ENCODE results near the gene NR2C2. TPM values are rescaled to one million over a fixed set of nuclear protein-coding genes. Genes with fewer than 3 reads are reported as not detected.

Gene NR2C2
- total RNA-seq, 2 donors from 2014 or later: 43.5 to 79.1 TPM

DNA sequence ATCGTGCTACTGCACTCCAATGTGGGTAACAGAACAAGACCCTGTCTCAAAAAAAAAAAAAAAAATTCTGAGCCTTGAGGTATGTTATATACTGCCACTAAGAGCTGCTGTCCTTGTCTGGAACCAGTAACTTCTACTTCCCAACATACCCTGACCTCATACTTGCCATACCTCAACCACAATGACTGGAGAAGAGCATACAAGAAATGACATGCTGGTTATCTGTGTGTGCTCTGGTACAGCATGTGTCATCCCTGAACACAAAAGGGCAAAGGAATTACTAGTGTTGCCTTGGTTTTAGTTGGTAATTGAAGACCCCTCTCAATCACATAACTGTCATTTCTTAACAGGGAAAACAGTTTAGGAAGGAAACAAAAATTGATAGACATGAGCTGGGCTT, 63.3 kb downstream of the NR2C2 start:
- peaks cover 14% of the 10 kb centered on the region for H3K36me3 ChIP-seq
- H3K27me3 ChIP-seq (replicated peaks; ENCODE audit: insufficient read depth): no peaks in the 10 kb centered on the region
- DNase-seq (ENCODE audit: low spot score): no peak
- H3K4me3 ChIP-seq: no peak overlapping the region
- H3K27ac ChIP-seq: no peak overlapping the region
- no peaks in the 10 kb centered on the region for H3K9me3 ChIP-seq
- TF ChIP-seq, protein P1, sequence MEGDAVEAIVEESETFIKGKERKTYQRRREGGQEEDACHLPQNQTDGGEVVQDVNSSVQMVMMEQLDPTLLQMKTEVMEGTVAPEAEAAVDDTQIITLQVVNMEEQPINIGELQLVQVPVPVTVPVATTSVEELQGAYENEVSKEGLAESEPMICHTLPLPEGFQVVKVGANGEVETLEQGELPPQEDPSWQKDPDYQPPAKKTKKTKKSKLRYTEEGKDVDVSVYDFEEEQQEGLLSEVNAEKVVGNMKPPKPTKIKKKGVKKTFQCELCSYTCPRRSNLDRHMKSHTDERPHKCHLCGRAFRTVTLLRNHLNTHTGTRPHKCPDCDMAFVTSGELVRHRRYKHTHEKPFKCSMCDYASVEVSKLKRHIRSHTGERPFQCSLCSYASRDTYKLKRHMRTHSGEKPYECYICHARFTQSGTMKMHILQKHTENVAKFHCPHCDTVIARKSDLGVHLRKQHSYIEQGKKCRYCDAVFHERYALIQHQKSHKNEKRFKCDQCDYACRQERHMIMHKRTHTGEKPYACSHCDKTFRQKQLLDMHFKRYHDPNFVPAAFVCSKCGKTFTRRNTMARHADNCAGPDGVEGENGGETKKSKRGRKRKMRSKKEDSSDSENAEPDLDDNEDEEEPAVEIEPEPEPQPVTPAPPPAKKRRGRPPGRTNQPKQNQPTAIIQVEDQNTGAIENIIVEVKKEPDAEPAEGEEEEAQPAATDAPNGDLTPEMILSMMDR (IDR thresholded peaks at IDR 0.05): no peak
- no peaks in the 10 kb centered on the region for H3K4me1 ChIP-seq (ENCODE audit: control insufficient read depth in 1 of 2, low read depth in 2 of 2)
- ATAC-seq (ENCODE audit: insufficient number of reproducible peaks, low FRiP score, low read depth): no peak

DNA sequence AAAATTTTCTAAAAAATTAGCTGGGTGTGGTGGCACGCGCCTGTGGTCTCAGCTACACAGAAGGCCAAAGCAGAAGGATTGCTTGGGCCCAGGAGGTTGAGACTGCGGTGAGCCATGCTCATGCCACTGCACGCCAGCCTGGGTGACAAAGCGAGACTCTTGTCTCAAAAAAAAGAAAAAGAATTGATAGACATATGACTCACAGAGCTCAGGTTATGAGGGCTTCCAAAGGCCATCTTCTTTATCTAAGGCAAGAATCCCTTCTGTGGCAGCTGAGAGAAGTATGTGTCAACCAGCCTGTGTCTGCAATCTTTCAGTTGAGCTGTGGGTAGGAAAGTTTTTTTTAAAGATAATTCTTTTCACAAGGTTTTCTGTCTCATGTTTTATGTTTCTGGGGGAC, 63.8 kb downstream of the NR2C2 start:
- TF ChIP-seq, protein P1 (IDR thresholded peaks at IDR 0.05): no peak
- ATAC-seq (ENCODE audit: insufficient number of reproducible peaks, low FRiP score, low read depth) (no peak), DNase-seq (ENCODE audit: low spot score) (no peak)
- H3K27ac ChIP-seq: no peak overlapping the region
- H3K9me3 ChIP-seq: no peaks in the 10 kb centered on the region
- H3K4me3 ChIP-seq: no peak overlapping the region
- no peaks in the 10 kb centered on the region for H3K27me3 ChIP-seq (replicated peaks; ENCODE audit: insufficient read depth)
- H3K4me1 ChIP-seq (ENCODE audit: control insufficient read depth in 1 of 2, low read depth in 2 of 2): no peaks in the 10 kb centered on the region
- H3K36me3 ChIP-seq: peaks cover 18% of the 10 kb centered on the region

DNA sequence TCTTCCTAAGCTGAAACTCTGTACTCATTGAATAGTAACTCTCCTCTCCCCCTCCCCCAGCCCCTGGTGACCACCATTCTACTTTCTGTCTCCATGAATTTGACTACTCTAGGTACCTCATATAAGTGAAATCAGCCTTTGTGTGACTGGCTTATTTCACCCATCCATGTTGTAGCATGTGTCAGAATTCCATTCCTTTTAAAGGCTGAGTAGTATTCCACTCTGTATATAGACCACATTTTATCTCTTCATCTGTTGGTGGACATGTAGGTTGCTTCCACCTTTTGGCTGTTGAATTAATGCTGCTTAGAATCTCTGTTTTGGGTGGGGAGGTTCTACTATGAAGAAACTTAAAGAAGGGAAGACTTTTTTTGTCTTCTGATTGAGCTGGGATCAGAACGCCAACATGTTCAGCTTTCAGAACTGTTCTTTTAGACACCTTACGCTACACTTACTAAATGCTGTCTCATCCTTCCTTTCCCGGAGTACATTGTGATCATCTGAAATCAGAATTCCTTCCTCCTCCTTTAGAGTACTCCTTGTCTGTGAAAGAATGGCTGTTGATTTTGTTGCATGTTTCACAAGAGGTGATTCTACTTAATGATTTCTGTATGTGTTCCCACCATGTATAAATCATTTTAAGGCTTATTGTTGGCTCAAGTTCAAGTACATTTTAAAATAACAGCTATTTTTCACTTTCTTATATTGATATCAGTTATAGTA, 67.4 kb downstream of the NR2C2 start:
- peaks cover 37% of the 10 kb centered on the region for H3K36me3 ChIP-seq
- H3K27me3 ChIP-seq (replicated peaks; ENCODE audit: insufficient read depth): no peaks in the 10 kb centered on the region
- H3K9me3 ChIP-seq: no peaks in the 10 kb centered on the region
- ATAC-seq (ENCODE audit: insufficient number of reproducible peaks, low FRiP score, low read depth) (no peak), DNase-seq (ENCODE audit: low spot score) (no peak)
- TF ChIP-seq, protein P1 (IDR thresholded peaks at IDR 0.05): no peak
- no peak overlapping the region for H3K4me3 ChIP-seq
- no peak overlapping the region for H3K27ac ChIP-seq
- H3K4me1 ChIP-seq (ENCODE audit: control insufficient read depth in 1 of 2, low read depth in 2 of 2): no peaks in the 10 kb centered on the region

DNA sequence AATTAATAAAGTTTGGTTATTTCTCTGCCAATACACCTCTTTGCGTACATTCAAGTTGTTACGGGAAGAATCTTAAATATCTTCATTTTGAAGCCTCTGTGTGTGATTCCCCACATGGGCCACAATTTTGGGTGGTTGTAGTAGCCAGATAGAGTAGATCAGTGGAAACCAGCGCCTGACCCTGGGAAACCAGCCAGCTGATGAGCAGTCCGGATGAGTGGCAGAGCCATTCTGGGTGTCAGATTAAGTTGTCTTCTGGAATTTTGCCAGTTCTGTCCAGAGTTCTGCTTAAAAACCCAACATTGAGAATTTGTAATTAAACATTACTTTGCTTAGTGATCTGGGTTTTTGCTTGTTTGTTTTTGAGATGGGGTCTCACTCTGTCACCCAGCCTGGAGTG, 68.1 kb downstream of the NR2C2 start:
- peaks cover 43% of the 10 kb centered on the region for H3K36me3 ChIP-seq
- H3K27ac ChIP-seq: no peak overlapping the region
- no peaks in the 10 kb centered on the region for H3K9me3 ChIP-seq
- no peaks in the 10 kb centered on the region for H3K4me1 ChIP-seq (ENCODE audit: control insufficient read depth in 1 of 2, low read depth in 2 of 2)
- no peak for DNase-seq (ENCODE audit: low spot score)
- TF ChIP-seq, protein P1 (IDR thresholded peaks at IDR 0.05): no peak
- no peak for ATAC-seq (ENCODE audit: insufficient number of reproducible peaks, low FRiP score, low read depth)
- H3K4me3 ChIP-seq: no peak overlapping the region
- H3K27me3 ChIP-seq (replicated peaks; ENCODE audit: insufficient read depth): no peaks in the 10 kb centered on the region

DNA sequence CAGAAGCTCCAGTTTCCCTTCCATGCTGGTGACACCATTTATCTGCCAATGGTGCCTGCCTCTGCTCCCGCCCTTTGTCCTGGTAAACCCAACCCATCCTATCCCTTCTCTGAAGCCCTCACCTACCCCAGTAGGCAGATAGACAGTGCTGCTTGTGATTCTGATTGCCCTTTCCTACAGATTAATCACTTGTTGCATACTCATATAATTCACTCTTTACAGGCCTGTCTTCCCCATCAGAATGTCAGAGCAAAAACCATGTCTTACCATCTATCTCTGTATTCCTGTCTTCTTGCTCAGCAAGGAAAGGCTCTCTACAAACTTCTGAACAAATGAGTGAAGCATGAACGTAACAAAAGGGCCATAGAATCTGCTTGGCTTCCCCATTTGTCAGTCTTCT, 69.8 kb downstream of the NR2C2 start:
- Histone ChIP-seq H3K27me3 (replicated peaks; ENCODE audit: insufficient read depth) (no peaks in the 10 kb centered on the region), H3K9me3 (no peaks in the 10 kb centered on the region), H3K4me3 (no peak overlapping the region), H3K36me3 (peaks cover 52% of the 10 kb centered on the region), H3K27ac (no peak overlapping the region), H3K4me1 (ENCODE audit: control insufficient read depth in 1 of 2, low read depth in 2 of 2) (no peaks in the 10 kb centered on the region)
- DNase-seq (ENCODE audit: low spot score) (no peak), ATAC-seq (ENCODE audit: insufficient number of reproducible peaks, low FRiP score, low read depth) (no peak)
- TF ChIP-seq, protein P1 (IDR thresholded peaks at IDR 0.05): no peak
